CD4-positive, alpha-beta memory T cell (primary cell): Measurements from ENCODE around the gene BCAR3. TPM values are rescaled to one million over a fixed set of nuclear protein-coding genes. Genes with fewer than 3 reads are reported as not detected.

ENCODE experiments used
- CTCF ChIA-PET: fragments of 350-600 bp; sonication (Branson Sonifier 250); formaldehyde crosslinking; loops from one replicate; lab custom pipeline; 2021; ENCODE audit warnings: inconsistent platforms; ENCODE audit not compliant: partially characterized antibody; lab: Charles Lee
- POLR2A ChIA-PET: fragments of 350-600 bp; sonication (Branson Sonifier 250); formaldehyde crosslinking; loops from one replicate; lab custom pipeline; 2021; ENCODE audit not compliant: partially characterized antibody; lab: Charles Lee
- DNase-seq, 5 donors: peaks; one replicate each; pipeline versions ENCODE4 v3.0.0 to v3.0.0-alpha.2; 2020 to 2022; ENCODE audit warnings: mixed read lengths in 1 of 5
- H3K27ac ChIP-seq: one replicate; pipeline ENCODE4 v1.7.0; 2013; ENCODE audit warnings: low read depth, low read length
- H3K27me3 ChIP-seq: 2 replicates; pipeline ENCODE4 v1.7.0; 2013; ENCODE audit warnings: mild to moderate bottlenecking, low read length, moderate library complexity; ENCODE audit not compliant: insufficient read depth
- H3K36me3 ChIP-seq: 2 replicates; pipeline ENCODE4 v1.7.0; 2013; ENCODE audit warnings: mild to moderate bottlenecking, low read length, moderate library complexity; ENCODE audit not compliant: insufficient read depth
- H3K4me1 ChIP-seq: 2 replicates; pipeline ENCODE4 v1.7.0; 2013; ENCODE audit warnings: mild to moderate bottlenecking, low read length, moderate library complexity; ENCODE audit not compliant: insufficient read depth
- H3K4me3 ChIP-seq, 2 donors: one replicate each; pipeline ENCODE4 v1.7.0; 2013; ENCODE audit warnings: low read length in 2 of 2, mild to moderate bottlenecking in 1 of 2
- H3K9me3 ChIP-seq, 2 donors: one replicate each; pipeline ENCODE4 v1.7.0; 2013; ENCODE audit warnings: low read length in 2 of 2, control low read depth in 1 of 2; ENCODE audit not compliant: control insufficient read depth in 1 of 2
- H3K27ac Mint-ChIP-seq, 7 donors: one replicate each; pipeline ENCODE4 v1.8.0; 2020 to 2021; ENCODE audit warnings: mixed read lengths in 7 of 7, mild to moderate bottlenecking in 6 of 7, inconsistent platforms in 3 of 7, moderate library complexity in 3 of 7
- H3K27me3 Mint-ChIP-seq, 2 donors: one replicate each; pipeline ENCODE4 v1.8.0; 2020 to 2021; ENCODE audit warnings: mixed read lengths in 2 of 2
- H3K36me3 Mint-ChIP-seq, 2 donors: one replicate each; pipeline ENCODE4 v1.8.0; 2020 to 2021; ENCODE audit warnings: mixed read lengths in 2 of 2, inconsistent platforms in 1 of 2, mild to moderate bottlenecking in 1 of 2
- H3K4me1 Mint-ChIP-seq, 4 donors: one replicate each; pipeline ENCODE4 v1.8.0; 2020 to 2021; ENCODE audit warnings: mixed read lengths in 4 of 4, mild to moderate bottlenecking in 1 of 4
- H3K4me3 Mint-ChIP-seq, 8 donors: one replicate each; pipeline ENCODE4 v1.8.0; 2020 to 2021; ENCODE audit warnings: mixed read lengths in 8 of 8, mild to moderate bottlenecking in 7 of 8, moderate library complexity in 6 of 8, inconsistent platforms in 3 of 8
- H3K9me3 Mint-ChIP-seq, 8 donors: one replicate each; pipeline ENCODE4 v1.8.0; 2020 to 2021; ENCODE audit warnings: mixed read lengths in 8 of 8, mild to moderate bottlenecking in 5 of 8, inconsistent platforms in 3 of 8, moderate library complexity in 1 of 8
- intact Hi-C: fragments of 100-400 bp; cut with micrococcal nuclease; formaldehyde crosslinking; loops from one replicate; pipeline ENCODE4 v1.15.1; 2023
- polyA plus RNA-seq, 2 donors: library from polyadenylated mRNA; unstranded; fragments of 300-500 nt; fragmentation: Illumina TruSeq; gene quantifications; one replicate each; pipeline ENCODE4 v1.2.3, GENCODE V29; 2021
- total RNA-seq, 2 experiments: library from RNA; stranded (reverse); gene quantifications; one replicate each; pipeline ENCODE4 v1.2.3, GENCODE V29; 2021

BCAR3 gene
- total and polyA plus RNA-seq, 4 experiments from 2014 or later = 0.39 to 1.2 (median 0.76) TPM

DNA sequence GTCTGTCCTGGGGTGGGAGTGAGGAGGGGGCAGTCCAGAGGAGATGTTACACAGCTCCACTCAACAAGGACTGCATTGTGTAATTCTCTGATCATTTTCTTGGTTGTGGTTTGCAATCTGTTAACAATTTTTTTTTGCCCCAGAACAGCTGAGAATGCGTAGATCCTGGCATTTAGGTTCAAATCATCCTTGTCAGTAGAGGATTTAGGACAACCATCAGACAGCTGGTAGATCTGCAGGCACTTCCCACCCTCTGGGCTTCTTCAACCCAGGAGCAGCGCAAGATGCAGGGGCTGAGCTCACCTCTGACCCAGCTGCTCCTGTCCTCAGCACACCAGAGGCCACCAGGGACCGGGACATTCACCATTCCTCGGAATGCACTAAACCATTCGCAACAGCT is 13.5 kb downstream of the BCAR3 start:
- peaks cover 0 to 1% (median 0%) of the 10 kb centered on the region in 4 donors for H3K4me1 Mint-ChIP-seq
- Histone ChIP-seq H3K4me1 (no peaks in the 10 kb centered on the region), H3K27me3 (no peaks in the 10 kb centered on the region), H3K4me3 (no peak overlapping the region), H3K36me3 (no peaks in the 10 kb centered on the region), H3K27ac (no peak overlapping the region), H3K9me3 (no peaks in the 10 kb centered on the region)
- intact Hi-C loops = no loop called here
- H3K4me3 Mint-ChIP-seq = no peak overlapping the region
- no peak for DNase-seq
- H3K27ac Mint-ChIP-seq = no peak overlapping the region
- ChIA-PET POLR2A (no interaction called here), CTCF (interaction anchor here (0.6 kb wide), 2 partner anchors 36 to 148 kb away, joined by 3 read pairs; no protein-coding TSS in a partner anchor)
- H3K9me3 Mint-ChIP-seq = no peaks in the 10 kb centered on the region
- H3K27me3 Mint-ChIP-seq = peaks cover 0 to 2% of the 10 kb centered on the region in 2 donors
- no peaks in the 10 kb centered on the region for H3K36me3 Mint-ChIP-seq

DNA sequence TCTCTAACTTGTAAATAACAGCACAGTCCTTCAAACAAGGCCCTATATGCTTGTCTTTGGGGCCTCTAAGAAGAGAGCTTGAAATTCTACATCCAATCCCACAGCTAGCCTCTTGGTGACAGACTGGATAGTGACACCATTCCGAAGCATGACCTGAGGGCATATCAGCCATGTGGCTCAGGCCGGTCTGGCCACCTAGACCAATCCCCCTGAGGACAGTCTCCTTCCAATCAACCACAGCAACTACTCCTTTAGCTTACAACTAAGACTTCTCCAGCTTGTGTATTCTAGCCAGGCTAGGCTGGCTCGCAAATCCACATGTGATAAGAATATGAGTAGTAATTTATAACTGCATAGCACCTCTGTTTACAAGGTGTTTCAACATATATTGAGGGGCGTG is 14.0 kb downstream of the BCAR3 start:
- Mint-ChIP-seq H3K9me3 (no peaks in the 10 kb centered on the region), H3K27ac (no peak overlapping the region), H3K4me3 (no peak overlapping the region), H3K36me3 (no peaks in the 10 kb centered on the region), H3K4me1 (peaks cover 0 to 1% (median 0%) of the 10 kb centered on the region in 4 donors), H3K27me3 (peaks cover 0 to 2% of the 10 kb centered on the region in 2 donors)
- Histone ChIP-seq H3K27ac (no peak overlapping the region), H3K36me3 (no peaks in the 10 kb centered on the region), H3K4me3 (no peak overlapping the region), H3K4me1 (no peaks in the 10 kb centered on the region), H3K9me3 (no peaks in the 10 kb centered on the region), H3K27me3 (no peaks in the 10 kb centered on the region)
- ChIA-PET CTCF (interaction anchor here (0.6 to 1.4 kb wide), 2 partner anchors 14 to 37 kb away, joined by 3 read pairs; partner anchors contain the start of gene BCAR3), POLR2A (no interaction called here)
- DNase-seq = no peak
- intact Hi-C loops = no loop called here

DNA sequence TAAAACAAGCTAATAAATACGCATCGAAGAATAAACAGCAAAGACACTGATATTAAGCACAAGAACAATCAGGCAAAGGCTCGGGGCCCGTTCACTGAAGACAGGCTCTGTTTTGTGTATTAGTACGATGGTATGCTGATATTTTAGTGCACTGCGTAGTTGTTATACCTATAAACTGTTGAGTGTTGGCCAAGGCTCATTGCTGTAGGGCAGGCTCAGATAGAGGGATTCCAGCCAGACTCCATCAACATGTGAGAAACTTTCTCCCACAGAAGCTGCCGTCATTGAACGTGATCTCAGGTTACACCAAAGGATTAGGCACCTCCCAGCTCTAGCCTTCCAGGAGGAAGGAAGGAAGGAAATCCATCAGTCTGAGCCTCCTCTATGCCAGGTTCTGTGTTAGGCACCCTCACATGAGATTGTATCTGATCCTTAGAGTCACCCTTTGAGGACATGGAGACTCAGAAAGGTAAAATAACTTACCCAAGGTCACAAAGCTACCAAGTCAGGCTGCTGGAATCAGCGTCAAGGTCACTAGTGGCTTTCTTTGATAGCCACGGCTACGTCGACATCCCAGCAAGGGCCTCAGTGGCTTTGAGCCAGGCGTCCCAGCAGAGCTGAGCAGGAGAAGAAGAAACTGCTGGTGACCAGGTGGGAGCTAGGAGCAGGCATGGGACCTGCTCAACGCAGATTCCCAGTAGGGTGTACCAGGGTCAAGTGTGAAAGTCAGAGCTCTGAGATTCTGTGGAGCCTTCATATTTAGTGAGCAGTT is 14.8 kb downstream of the BCAR3 start:
- Histone ChIP-seq H3K27me3 (no peaks in the 10 kb centered on the region), H3K4me1 (no peaks in the 10 kb centered on the region), H3K27ac (no peak overlapping the region), H3K36me3 (no peaks in the 10 kb centered on the region), H3K9me3 (no peaks in the 10 kb centered on the region), H3K4me3 (no peak overlapping the region)
- Mint-ChIP-seq H3K4me3 (no peak overlapping the region), H3K27me3 (peaks cover 0 to 2% of the 10 kb centered on the region in 2 donors), H3K4me1 (peaks cover 0 to 1% (median 0%) of the 10 kb centered on the region in 4 donors), H3K36me3 (no peaks in the 10 kb centered on the region), H3K9me3 (no peaks in the 10 kb centered on the region), H3K27ac (no peak overlapping the region)
- CTCF ChIA-PET = interaction anchor here (0.6 to 1.4 kb wide), 2 partner anchors 15 to 670 kb away, joined by 3 to 4 read pairs; partner anchors contain the start of gene BCAR3
- intact Hi-C loops = no loop called here
- POLR2A ChIA-PET = no interaction called here
- DNase-seq = no peak

DNA sequence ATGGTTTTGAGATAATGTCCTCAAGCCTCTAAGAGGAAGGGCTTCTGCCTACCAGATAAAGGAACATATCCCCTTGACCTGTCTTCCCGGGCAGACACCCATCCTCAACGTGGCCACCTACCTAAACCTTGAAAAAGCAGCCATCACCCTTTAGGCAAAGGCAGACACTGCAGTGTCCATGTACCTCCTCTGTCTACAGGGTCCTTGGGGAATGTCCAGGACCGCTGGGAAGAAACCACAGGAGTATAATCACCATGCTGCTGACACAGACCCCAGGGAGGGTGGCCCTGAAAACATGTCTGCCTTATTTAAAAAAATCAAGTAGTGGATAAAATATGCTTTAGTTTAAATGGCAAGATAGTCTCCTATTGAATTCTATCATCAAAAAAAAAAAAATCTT is 16.6 kb downstream of the BCAR3 start:
- H3K27me3 Mint-ChIP-seq = peaks cover 0 to 2% of the 10 kb centered on the region in 2 donors
- no peak overlapping the region for H3K4me3 ChIP-seq
- no peaks in the 10 kb centered on the region for H3K9me3 ChIP-seq
- DNase-seq = no peak
- peaks cover 0 to 1% (median 0%) of the 10 kb centered on the region in 4 donors for H3K4me1 Mint-ChIP-seq
- no peaks in the 10 kb centered on the region for H3K4me1 ChIP-seq
- intact Hi-C loops = no loop called here
- no peak overlapping the region for H3K27ac Mint-ChIP-seq
- no peaks in the 10 kb centered on the region for H3K27me3 ChIP-seq
- no peak overlapping the region for H3K4me3 Mint-ChIP-seq
- no peaks in the 10 kb centered on the region for H3K36me3 ChIP-seq
- no peak overlapping the region for H3K27ac ChIP-seq
- H3K36me3 Mint-ChIP-seq = no peaks in the 10 kb centered on the region
- CTCF ChIA-PET = no interaction called here
- POLR2A ChIA-PET = no interaction called here
- no peaks in the 10 kb centered on the region for H3K9me3 Mint-ChIP-seq

DNA sequence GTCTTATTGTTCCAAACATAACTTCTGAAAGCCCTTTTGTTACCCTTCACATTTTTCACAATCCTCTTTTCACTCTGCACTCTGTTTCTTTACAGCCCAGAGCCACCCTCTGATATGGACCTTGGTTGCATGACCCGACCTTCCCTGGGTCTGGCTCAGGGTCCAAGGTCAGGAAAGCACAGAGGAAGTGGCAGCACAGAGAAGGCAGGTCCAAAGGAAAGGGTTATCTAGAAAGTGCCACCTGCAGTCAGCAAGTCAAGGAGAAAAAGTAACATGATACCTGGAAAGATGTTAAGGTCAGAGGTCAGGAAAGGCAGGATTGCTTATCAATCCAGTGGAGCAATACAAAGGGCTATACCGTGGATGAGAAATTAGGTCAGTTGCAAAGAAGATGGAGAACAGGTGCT is 18.4 kb downstream of the BCAR3 start:
- CTCF ChIA-PET = interaction anchor here (1.6 kb wide), 1 partner anchor 34 kb away, joined by 5 read pairs; no protein-coding TSS in a partner anchor

DNA sequence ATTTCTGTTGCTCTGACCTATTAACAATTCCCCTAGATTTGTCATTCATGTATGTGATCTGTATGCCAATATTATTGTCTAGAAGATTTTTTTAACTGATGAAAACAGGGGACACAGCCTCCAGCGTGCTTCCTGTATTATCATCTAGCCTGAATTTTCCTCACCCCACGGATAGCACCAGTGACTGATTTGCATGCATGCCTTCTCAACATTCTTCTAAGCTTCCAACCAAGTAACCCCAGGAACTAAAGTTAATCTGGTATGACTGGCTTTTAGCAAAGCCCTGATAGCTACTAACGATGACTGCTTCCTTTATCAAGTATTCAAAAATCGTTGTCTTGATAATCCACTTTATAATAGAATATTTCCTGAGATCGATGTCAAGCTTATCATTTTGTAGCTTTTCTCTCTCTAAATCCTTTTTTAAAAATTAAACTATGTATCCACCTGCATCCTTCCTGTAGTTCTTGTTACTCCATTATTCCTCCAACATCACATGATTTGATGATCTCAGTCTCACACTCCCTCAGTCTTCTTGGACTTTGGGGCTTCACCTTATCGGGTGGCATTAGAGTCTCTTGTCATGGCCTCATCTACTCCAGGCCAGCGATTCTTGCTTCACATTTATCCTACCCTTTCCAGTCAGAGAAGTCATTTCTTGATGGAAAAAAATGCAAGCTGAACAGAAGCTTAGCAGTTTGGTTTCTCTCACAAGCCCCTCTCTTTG is 19.0 kb downstream of the BCAR3 start:
- H3K4me1 ChIP-seq = no peaks in the 10 kb centered on the region
- intact Hi-C loops = no loop called here
- CTCF ChIA-PET = interaction anchor here (1.6 kb wide), 1 partner anchor 33 kb away, joined by 5 read pairs; no protein-coding TSS in a partner anchor
- H3K4me3 ChIP-seq = no peak overlapping the region
- no peaks in the 10 kb centered on the region for H3K36me3 Mint-ChIP-seq
- no peaks in the 10 kb centered on the region for H3K36me3 ChIP-seq
- POLR2A ChIA-PET = no interaction called here
- H3K27ac Mint-ChIP-seq = no peak overlapping the region
- no peak overlapping the region for H3K4me3 Mint-ChIP-seq
- no peak overlapping the region for H3K27ac ChIP-seq
- no peaks in the 10 kb centered on the region for H3K27me3 ChIP-seq
- peaks cover 0 to 2% of the 10 kb centered on the region in 2 donors for H3K27me3 Mint-ChIP-seq
- no peaks in the 10 kb centered on the region for H3K4me1 Mint-ChIP-seq
- no peak for DNase-seq
- H3K9me3 Mint-ChIP-seq = no peaks in the 10 kb centered on the region
- no peaks in the 10 kb centered on the region for H3K9me3 ChIP-seq

More for the DNA sequence above, 18.4 kb downstream of the BCAR3 start:
- no peaks in the 10 kb centered on the region for H3K36me3 ChIP-seq
- no peak overlapping the region for H3K27ac ChIP-seq
- H3K4me3 Mint-ChIP-seq = no peak overlapping the region
- H3K4me3 ChIP-seq = no peak overlapping the region
- H3K27me3 ChIP-seq = no peaks in the 10 kb centered on the region
- POLR2A ChIA-PET = no interaction called here
- H3K9me3 ChIP-seq = no peaks in the 10 kb centered on the region
- no peaks in the 10 kb centered on the region for H3K9me3 Mint-ChIP-seq
- H3K4me1 Mint-ChIP-seq = no peaks in the 10 kb centered on the region
- intact Hi-C loops = no loop called here
- peaks cover 0 to 2% of the 10 kb centered on the region in 2 donors for H3K27me3 Mint-ChIP-seq
- no peak overlapping the region for H3K27ac Mint-ChIP-seq
- no peaks in the 10 kb centered on the region for H3K4me1 ChIP-seq
- H3K36me3 Mint-ChIP-seq = no peaks in the 10 kb centered on the region
- DNase-seq = no peak

DNA sequence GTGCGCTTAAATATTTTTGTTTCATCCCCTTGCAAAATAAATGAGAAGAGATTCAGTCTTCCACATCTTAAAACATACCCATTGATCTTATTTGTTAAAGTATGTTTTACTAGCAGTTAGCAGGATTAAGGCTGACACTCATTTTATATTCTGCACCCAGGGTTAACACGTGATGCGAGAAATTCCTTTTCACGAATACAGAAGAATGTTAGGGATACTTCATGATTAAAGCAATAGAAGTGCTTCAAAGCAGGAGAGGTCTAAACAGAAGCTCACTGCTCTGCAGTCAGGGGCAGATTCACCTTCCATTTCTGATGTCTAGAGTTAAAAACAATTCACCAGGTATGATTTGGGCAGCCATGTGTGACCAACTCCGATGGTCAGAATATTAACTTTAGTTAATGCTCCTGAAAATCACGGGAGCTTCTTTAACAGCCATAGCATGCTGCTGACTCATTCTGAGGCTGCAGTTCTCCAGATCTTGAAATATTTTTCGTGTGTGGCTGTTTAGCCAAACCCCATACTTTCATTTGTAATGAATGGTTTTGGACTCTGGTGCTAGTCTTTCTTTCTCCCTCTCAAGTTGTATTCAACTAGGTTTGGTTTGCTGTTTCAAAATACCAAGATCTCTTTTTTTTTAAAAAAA is 19.7 kb downstream of the BCAR3 start:
- Mint-ChIP-seq H3K4me3 (no peak overlapping the region), H3K27me3 (peaks cover 0 to 2% of the 10 kb centered on the region in 2 donors), H3K4me1 (no peaks in the 10 kb centered on the region), H3K9me3 (no peaks in the 10 kb centered on the region), H3K27ac (no peak overlapping the region), H3K36me3 (no peaks in the 10 kb centered on the region)
- no peaks in the 10 kb centered on the region for H3K36me3 ChIP-seq
- no peak for DNase-seq
- no peaks in the 10 kb centered on the region for H3K9me3 ChIP-seq
- POLR2A ChIA-PET = no interaction called here
- H3K27ac ChIP-seq = no peak overlapping the region
- no peaks in the 10 kb centered on the region for H3K27me3 ChIP-seq
- CTCF ChIA-PET = interaction anchor here (0.6 to 1.6 kb wide), 2 partner anchors 32 to 1108 kb away, joined by 3 to 5 read pairs; no protein-coding TSS in a partner anchor
- intact Hi-C loops = no loop called here
- no peaks in the 10 kb centered on the region for H3K4me1 ChIP-seq
- no peak overlapping the region for H3K4me3 ChIP-seq
